Smooth muscle cell (in vitro differentiated cells): ENCODE results near the gene KLHL33. TPM values are rescaled to one million over a fixed set of nuclear protein-coding genes. Genes with fewer than 3 reads are reported as not detected.
A peak's percentile ranks its signal among the peaks of the same experiment; 100 is the strongest.

Experiments
- DNase-seq: peaks from one replicate; lab custom pipeline; 2025; ENCODE audit not compliant: unreplicated experiment; lab: John Stamatoyannopoulos, UW
- H2AFZ ChIP-seq: fragments of 200-600 bp; sonication (generic); 2 replicates; pipeline ENCODE4 v1.6.0; 2016; ENCODE audit warnings: antibody characterized with exemption, low read depth, mild to moderate bottlenecking
- H3F3A ChIP-seq: fragments of 200-600 bp; sonication (generic); 2 replicates; pipeline ENCODE4 v1.6.0; 2017; ENCODE audit warnings: antibody characterized with exemption, low read depth
- H3K27ac ChIP-seq: fragments of 200-600 bp; sonication (generic); 2 replicates; pipeline ENCODE4 v1.5.1; 2016; ENCODE audit warnings: low read depth, mild to moderate bottlenecking
- H3K27me3 ChIP-seq: fragments of 200-600 bp; sonication (generic); 2 replicates; pipeline ENCODE4 v1.6.1; 2016; ENCODE audit warnings: low read depth, mild to moderate bottlenecking
- H3K36me3 ChIP-seq: fragments of 200-600 bp; sonication (generic); 2 replicates; pipeline ENCODE4 v1.5.1; 2016; ENCODE audit warnings: low read depth
- H3K4me1 ChIP-seq: fragments of 200-600 bp; sonication (generic); 2 replicates; pipeline ENCODE4 v1.5.1; 2016; ENCODE audit warnings: low read depth
- H3K4me2 ChIP-seq: fragments of 200-600 bp; sonication (generic); 2 replicates; pipeline ENCODE4 v1.6.0; 2016; ENCODE audit warnings: mild to moderate bottlenecking
- H3K4me3 ChIP-seq: fragments of 200-600 bp; sonication (generic); 2 replicates; pipeline ENCODE4 v1.5.1; 2016; ENCODE audit warnings: mild to moderate bottlenecking
- H3K79me2 ChIP-seq: fragments of 200-600 bp; sonication (generic); 2 replicates; pipeline ENCODE4 v1.6.0; 2016; ENCODE audit warnings: low read depth, mild to moderate bottlenecking
- H3K9ac ChIP-seq: fragments of 200-600 bp; sonication (generic); 2 replicates; pipeline ENCODE4 v1.6.0; 2016; ENCODE audit warnings: low read depth
- H3K9me3 ChIP-seq: fragments of 200-600 bp; sonication (generic); replicated peaks from 2 replicates; pipeline ENCODE4 v1.5.1; 2016; ENCODE audit warnings: low read depth
- H4K20me1 ChIP-seq: fragments of 200-600 bp; sonication (generic); 2 replicates; pipeline ENCODE4 v1.6.0; 2016; ENCODE audit warnings: low read depth
- WGBS: methylation state at CpG from one replicate; pipeline ENCODE4 v1.1.7; 2016; ENCODE audit warnings: low lambda C conversion rate; 5-methylcytosine and 5-hydroxymethylcytosine counted together
- polyA plus RNA-seq: library from polyadenylated mRNA; unstranded; fragments of >200 nt; fragmentation: Nextera tagmentation; extraction: Ambion mirVana; gene quantifications from 2 replicates; pipeline ENCODE4 v1.2.1, GENCODE V29; 2016
- total RNA-seq: library from RNA; depleted of rRNA; stranded (reverse); fragments of >200 nt; gene quantifications from 2 replicates; pipeline ENCODE4 v1.2.3, GENCODE V29; 2014
- TF ChIP-seq, protein P1 (sequence below): fragments of 200-600 bp; sonication (generic); IDR thresholded peaks from 2 replicates; pipeline ENCODE4 v1.5.1; 2017; ENCODE audit warnings: borderline replicate concordance, mild to moderate bottlenecking, antibody characterized with exemption; ENCODE audit not compliant: insufficient read depth, poor library complexity, severe bottlenecking

The KLHL33 gene
- total and polyA plus RNA-seq, 2 experiments from 2014 or later: 0.08 TPM; not detected in 1

- no peak overlapping the region for H3K4me3 ChIP-seq
- H3K9ac ChIP-seq: peak overlapping the region; percentile 13
- peaks cover 4% of the 10 kb centered on the region for H3K4me1 ChIP-seq
- WGBS: 66% methylated on average over 5 of the region's 5 CpGs
- H2AFZ ChIP-seq: peak overlapping the region; percentile 89
- H3K36me3 ChIP-seq: no peaks in the 10 kb centered on the region
- TF ChIP-seq, protein P1, sequence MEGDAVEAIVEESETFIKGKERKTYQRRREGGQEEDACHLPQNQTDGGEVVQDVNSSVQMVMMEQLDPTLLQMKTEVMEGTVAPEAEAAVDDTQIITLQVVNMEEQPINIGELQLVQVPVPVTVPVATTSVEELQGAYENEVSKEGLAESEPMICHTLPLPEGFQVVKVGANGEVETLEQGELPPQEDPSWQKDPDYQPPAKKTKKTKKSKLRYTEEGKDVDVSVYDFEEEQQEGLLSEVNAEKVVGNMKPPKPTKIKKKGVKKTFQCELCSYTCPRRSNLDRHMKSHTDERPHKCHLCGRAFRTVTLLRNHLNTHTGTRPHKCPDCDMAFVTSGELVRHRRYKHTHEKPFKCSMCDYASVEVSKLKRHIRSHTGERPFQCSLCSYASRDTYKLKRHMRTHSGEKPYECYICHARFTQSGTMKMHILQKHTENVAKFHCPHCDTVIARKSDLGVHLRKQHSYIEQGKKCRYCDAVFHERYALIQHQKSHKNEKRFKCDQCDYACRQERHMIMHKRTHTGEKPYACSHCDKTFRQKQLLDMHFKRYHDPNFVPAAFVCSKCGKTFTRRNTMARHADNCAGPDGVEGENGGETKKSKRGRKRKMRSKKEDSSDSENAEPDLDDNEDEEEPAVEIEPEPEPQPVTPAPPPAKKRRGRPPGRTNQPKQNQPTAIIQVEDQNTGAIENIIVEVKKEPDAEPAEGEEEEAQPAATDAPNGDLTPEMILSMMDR: no peak
- DNase-seq: no peak
- peaks cover 4% of the 10 kb centered on the region for H3F3A ChIP-seq
- H3K4me2 ChIP-seq: peak overlapping the region; percentile 77
- H4K20me1 ChIP-seq: no peaks in the 10 kb centered on the region
- H3K27ac ChIP-seq: peak overlapping the region; percentile 60
- no peaks in the 10 kb centered on the region for H3K79me2 ChIP-seq
- H3K9me3 ChIP-seq: no peaks in the 10 kb centered on the region
- H3K27me3 ChIP-seq: no peaks in the 10 kb centered on the region
Measured at GRCh38 chr14:20427231-20428009, 8.5 kb downstream of the KLHL33 start.

GRCh38 chr14:20424851-20425250 lies 11.1 kb downstream of the KLHL33 start:
- no peak for DNase-seq
- Histone ChIP-seq H3K27me3 (no peaks in the 10 kb centered on the region), H3F3A (peaks cover 4% of the 10 kb centered on the region), H4K20me1 (no peaks in the 10 kb centered on the region), H3K27ac (no peak overlapping the region), H3K9ac (no peak overlapping the region), H2AFZ (no peak overlapping the region), H3K4me1 (peaks cover 4% of the 10 kb centered on the region), H3K4me2 (no peak overlapping the region), H3K36me3 (no peaks in the 10 kb centered on the region), H3K4me3 (no peak overlapping the region), H3K9me3 (no peaks in the 10 kb centered on the region), H3K79me2 (no peaks in the 10 kb centered on the region)
- TF ChIP-seq, protein P1: no peak
- WGBS: 55% methylated on average over 2 of the region's 2 CpGs

DNA sequence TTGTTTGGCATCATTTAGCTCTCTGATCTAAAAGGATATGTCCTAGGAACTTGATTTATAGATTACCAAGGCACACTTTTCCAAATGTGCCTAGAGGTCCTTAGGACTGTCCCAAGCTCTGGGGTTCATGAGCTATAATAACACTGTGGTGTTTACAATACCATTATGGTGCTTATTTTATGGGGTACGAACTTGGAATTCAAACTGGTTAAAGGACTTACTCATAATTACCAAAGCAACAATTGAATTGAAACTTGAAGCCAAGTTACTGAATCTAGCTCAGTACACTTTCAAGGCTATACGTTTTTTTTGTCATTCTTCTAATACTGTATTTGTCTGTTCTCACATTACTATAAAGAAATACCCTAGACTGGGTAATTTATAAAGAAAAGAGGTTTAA lies 13.1 kb downstream of the KLHL33 start:
- no peaks in the 10 kb centered on the region for H3K27me3 ChIP-seq
- TF ChIP-seq, protein P1: no peak
- H3K4me3 ChIP-seq: no peak overlapping the region
- no peaks in the 10 kb centered on the region for H4K20me1 ChIP-seq
- no peak overlapping the region for H2AFZ ChIP-seq
- DNase-seq: no peak
- H3K4me2 ChIP-seq: no peak overlapping the region
- H3K79me2 ChIP-seq: no peaks in the 10 kb centered on the region
- no peak overlapping the region for H3K9ac ChIP-seq
- H3K36me3 ChIP-seq: no peaks in the 10 kb centered on the region
- peaks cover 4% of the 10 kb centered on the region for H3K4me1 ChIP-seq
- no peak overlapping the region for H3K27ac ChIP-seq
- 72% methylated on average over 2 of the region's 2 CpGs for WGBS
- H3F3A ChIP-seq: peaks cover 4% of the 10 kb centered on the region
- H3K9me3 ChIP-seq: no peaks in the 10 kb centered on the region

DNA sequence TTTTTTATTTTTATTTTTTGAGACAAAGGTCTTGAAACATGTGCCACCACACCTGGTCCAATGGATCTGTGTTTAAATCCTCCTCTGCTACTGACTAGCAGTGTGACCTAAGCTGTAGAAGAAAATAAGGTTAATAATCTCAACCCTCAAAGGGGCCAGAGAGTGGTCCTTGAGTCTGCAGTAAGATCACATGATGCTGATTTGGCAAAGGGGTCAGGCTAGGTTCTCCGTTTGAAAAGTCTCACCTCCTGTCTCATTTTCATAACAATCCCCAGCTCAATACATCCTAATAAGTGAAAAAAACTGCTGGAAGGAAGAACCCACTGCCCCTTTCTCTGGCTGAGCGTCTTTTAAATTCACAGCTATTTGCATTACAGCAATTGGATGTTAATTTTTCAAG lies 14.7 kb downstream of the KLHL33 start:
- Histone ChIP-seq H3K4me3 (no peak overlapping the region), H4K20me1 (no peaks in the 10 kb centered on the region), H3K79me2 (no peaks in the 10 kb centered on the region), H3K4me1 (no peaks in the 10 kb centered on the region), H2AFZ (no peak overlapping the region), H3K36me3 (no peaks in the 10 kb centered on the region), H3K27me3 (no peaks in the 10 kb centered on the region), H3F3A (no peaks in the 10 kb centered on the region), H3K27ac (no peak overlapping the region), H3K9ac (no peak overlapping the region), H3K4me2 (no peak overlapping the region), H3K9me3 (no peaks in the 10 kb centered on the region)
- no peak for DNase-seq
- TF ChIP-seq, protein P1: no peak
- WGBS: 32% methylated on average over 2 of the region's 2 CpGs
